IMR-90 (cell line): ENCODE measurements around the gene TMTC2. TPM values are rescaled to one million over a fixed set of nuclear protein-coding genes. Genes with fewer than 3 reads are reported as not detected.

Source experiments
- ATAC-seq: fragments of 200-7000 bp; cut with Tn5 transposase; 2 replicates; pipeline ENCODE4 v1.9.1; 2020; ENCODE audit warnings: low read depth, mild to moderate bottlenecking, moderate library complexity
- BruUV-seq: library from RNA; stranded (reverse); fragments of 400-500 nt; replicated peaks from 2 replicates; lab custom pipeline; 2021; lab: Mats Ljungman, UMichigan
- CTCF ChIA-PET: fragments of 300-600 bp; formaldehyde crosslinking; extraction: SDS; loops from one replicate; lab custom pipeline; 2021; ENCODE audit warnings: antibody characterized with exemption; lab: Yijun Ruan, JAX
- POLR2A ChIA-PET: fragments of 300-600 bp; sonication (Branson Sonifier 250); formaldehyde crosslinking; loops from one replicate; lab custom pipeline; 2022; ENCODE audit warnings: antibody characterized with exemption; ENCODE audit not compliant: unreplicated experiment; lab: Charles Lee
- DNase-seq: peaks from one replicate; pipeline ENCODE4 v3.0.0; 2013
- H2AFZ ChIP-seq: replicated peaks from 2 replicates; pipeline ENCODE3; 2013; ENCODE audit warnings: low read length, mild to moderate bottlenecking; ENCODE audit not compliant: poor library complexity
- H2AK5ac ChIP-seq: 2 replicates; pipeline ENCODE4 v1.6.1; 2013; ENCODE audit warnings: low read depth, low read length, inconsistent platforms
- H2AK9ac ChIP-seq: replicated peaks from 2 replicates; pipeline ENCODE3; 2013; ENCODE audit warnings: mild to moderate bottlenecking, low read depth, low read length, moderate library complexity; ENCODE audit not compliant: poor library complexity
- H2BK120ac ChIP-seq: 2 replicates; pipeline ENCODE4 v1.6.1; 2013; ENCODE audit warnings: low read depth, low read length, inconsistent platforms
- H2BK15ac ChIP-seq: 3 replicates; pipeline ENCODE4 v1.6.1; 2013; ENCODE audit warnings: low read depth, low read length, inconsistent platforms
- H2BK20ac ChIP-seq: 2 replicates; pipeline ENCODE4 v1.6.1; 2013; ENCODE audit warnings: low read depth, mild to moderate bottlenecking, inconsistent platforms, low read length, moderate library complexity
- H2BK5ac ChIP-seq: 2 replicates; pipeline ENCODE4 v1.6.1; 2013; ENCODE audit warnings: mild to moderate bottlenecking, low read depth, low read length, inconsistent platforms; ENCODE audit not compliant: poor library complexity, severe bottlenecking
- H3K14ac ChIP-seq: replicated peaks from 2 replicates; pipeline ENCODE4 v1.6.1; 2013; ENCODE audit warnings: low read depth, low read length, inconsistent platforms
- H3K18ac ChIP-seq: 2 replicates; pipeline ENCODE4 v1.6.1; 2013; ENCODE audit warnings: low read depth, low read length, control low read depth
- H3K23ac ChIP-seq: 2 replicates; pipeline ENCODE4 v1.6.1; 2013; ENCODE audit warnings: low read depth, low read length, inconsistent platforms
- H3K27ac ChIP-seq: 2 replicates; pipeline ENCODE4 v1.5.1; 2013; ENCODE audit warnings: mild to moderate bottlenecking, control low read depth, low read length; ENCODE audit not compliant: insufficient read depth
- H3K27me3 ChIP-seq: 2 replicates; pipeline ENCODE4 v1.6.1; 2013; ENCODE audit warnings: low read length; ENCODE audit not compliant: control insufficient read depth, insufficient read depth
- H3K36me3 ChIP-seq: 2 replicates; pipeline ENCODE4 v1.6.1; 2013; ENCODE audit warnings: low read length, mixed read lengths; ENCODE audit not compliant: control insufficient read depth, insufficient read depth
- H3K4ac ChIP-seq: 2 replicates; pipeline ENCODE4 v1.6.1; 2013; ENCODE audit warnings: low read depth, low read length, inconsistent platforms
- H3K4me1 ChIP-seq: 2 replicates; pipeline ENCODE4 v1.6.1; 2013; ENCODE audit warnings: low read length, mixed read lengths; ENCODE audit not compliant: control insufficient read depth, insufficient read depth
- H3K4me2 ChIP-seq: 2 replicates; pipeline ENCODE4 v1.6.1; 2013; ENCODE audit warnings: low read depth, mild to moderate bottlenecking, control low read depth, low read length, moderate library complexity
- H3K4me3 ChIP-seq: 2 replicates; pipeline ENCODE4 v1.5.1; 2013; ENCODE audit warnings: low read depth, mild to moderate bottlenecking, control low read depth, low read length, moderate library complexity; ENCODE audit not compliant: insufficient read depth
- H3K56ac ChIP-seq: 2 replicates; pipeline ENCODE4 v1.6.1; 2013; ENCODE audit warnings: low read length, inconsistent platforms; ENCODE audit not compliant: insufficient read depth; ENCODE audit errors: extremely low read depth
- H3K79me1 ChIP-seq, 2 experiments: 2 replicates each; pipeline ENCODE4 v1.6.1; 2013; ENCODE audit warnings: low read length in 2 of 2, inconsistent platforms in 1 of 2, low read depth in 1 of 2
- H3K9ac ChIP-seq: 2 replicates; pipeline ENCODE4 v1.6.1; 2013; ENCODE audit warnings: low read depth, low read length, control low read depth
- H3K9me1 ChIP-seq: 2 replicates; pipeline ENCODE4 v1.6.1; 2013; ENCODE audit warnings: low read length, inconsistent platforms; ENCODE audit not compliant: insufficient read depth
- H3K9me3 ChIP-seq: 2 replicates; pipeline ENCODE4 v1.6.1; 2013; ENCODE audit warnings: low read length; ENCODE audit not compliant: control insufficient read depth, insufficient read depth
- H4K20me1 ChIP-seq: 2 replicates; pipeline ENCODE4 v1.6.1; 2013; ENCODE audit warnings: low read length, inconsistent platforms; ENCODE audit not compliant: insufficient read depth
- H4K5ac ChIP-seq: 2 replicates; pipeline ENCODE4 v1.6.1; 2013; ENCODE audit warnings: mild to moderate bottlenecking, low read depth, low read length, control low read depth
- H4K8ac ChIP-seq, 2 experiments: 2 replicates each; pipeline ENCODE4 v1.6.1; 2013; ENCODE audit warnings: low read depth in 2 of 2, low read length in 2 of 2, control low read depth in 1 of 2, inconsistent platforms in 1 of 2
- H4K91ac ChIP-seq: 2 replicates; pipeline ENCODE4 v1.6.1; 2013; ENCODE audit warnings: low read depth, low read length, inconsistent platforms; ENCODE audit not compliant: insufficient read depth
- CHD1 ChIP-seq: IDR thresholded peaks from 2 replicates; pipeline ENCODE4 v1.6.1; 2012; ENCODE audit warnings: low read depth, low read length, improper control_type of control experiment
- WGBS, 2 experiments: methylation state at CpG; one replicate each; pipeline versions ENCODE4 v1.1.5 to v1.1.7; 2013; ENCODE audit warnings: missing lambda C conversion rate in 2 of 2; ENCODE audit not compliant: insufficient read length in 1 of 2; ENCODE audit errors: extremely low coverage in 2 of 2; 5-methylcytosine and 5-hydroxymethylcytosine counted together
- dilution Hi-C: fragments of 300-500 bp; cut with HindIII; formaldehyde crosslinking; loops from one replicate; pipeline ENCODE4 v1.14.3; 2018; ENCODE audit warnings: low sequenced_read_pairs; ENCODE audit not compliant: unreplicated experiment
- in situ Hi-C: fragments of 300-500 bp; cut with MboI; formaldehyde crosslinking; loops from 3 replicates; pipeline ENCODE4 v1.14.3; 2019; ENCODE audit warnings: low sequenced_read_pairs, inconsistent platforms, mixed read lengths
- intact Hi-C: fragments of 100-400 bp; cut with micrococcal nuclease; formaldehyde crosslinking; loops from 2 replicates; pipeline ENCODE4 v1.10.0; 2022
- polyA plus RNA-seq, 3 experiments: library from polyadenylated mRNA; depleted of rRNA; stranded (reverse); fragments of >200 nt; gene quantifications; 2 replicates each; pipeline ENCODE4 v1.2.3, GENCODE V29; 2012; ENCODE audit warnings: low replicate concordance in 1 of 3
- total RNA-seq: library from RNA; depleted of rRNA; stranded (reverse); fragments of >200 nt; gene quantifications from 2 replicates; pipeline ENCODE4 v1.2.3, GENCODE V29; 2012

The TMTC2 gene
- total and polyA plus RNA-seq, 2 of the 4 experiments (the other 2 are of a cell fraction), result 0.56 to 1.4 TPM

DNA sequence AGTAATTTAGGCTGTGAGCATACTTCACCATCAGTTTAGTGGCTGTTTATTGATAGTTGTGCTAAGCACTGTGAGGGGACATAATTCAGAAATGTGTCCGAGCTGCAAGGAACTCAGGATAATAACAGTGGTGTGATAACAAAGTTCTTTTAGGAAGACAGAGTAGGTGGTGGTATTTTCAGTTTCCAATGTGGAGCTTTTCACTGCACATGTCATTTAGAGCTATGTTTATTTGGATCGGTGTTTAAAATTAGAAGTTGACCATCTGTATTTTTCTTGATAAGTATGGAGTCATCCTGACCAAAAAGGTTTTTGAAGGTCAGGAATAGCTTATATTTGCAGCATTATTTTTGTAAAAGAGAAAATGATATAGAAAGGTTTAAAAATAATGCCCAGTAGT is 443.5 kb downstream of the TMTC2 start:
- dilution Hi-C loops, result no loop called here
- H3K4me2 ChIP-seq, result no peak overlapping the region
- WGBS, 2 experiments, result no CpG with 5 or more reads among the region's 2 CpGs
- no peaks in the 10 kb centered on the region for H3K4me1 ChIP-seq
- no peak overlapping the region for H4K91ac ChIP-seq
- no peak overlapping the region for H3K14ac ChIP-seq
- no peaks in the 10 kb centered on the region for H3K9me1 ChIP-seq
- no peak overlapping the region for H3K27ac ChIP-seq
- H2BK120ac ChIP-seq, result no peak overlapping the region
- H4K20me1 ChIP-seq, result no peaks in the 10 kb centered on the region
- no peak overlapping the region for H2BK5ac ChIP-seq
- H2AK5ac ChIP-seq, result no peak overlapping the region
- H3K36me3 ChIP-seq, result no peaks in the 10 kb centered on the region
- no peak overlapping the region for H4K5ac ChIP-seq
- TF ChIP-seq CHD1, result no peak
- H3K4ac ChIP-seq, result no peak overlapping the region
- no TSS peak for BruUV-seq
- H3K9me3 ChIP-seq, result no peaks in the 10 kb centered on the region
- no peak overlapping the region for H3K9ac ChIP-seq
- H3K27me3 ChIP-seq, result no peaks in the 10 kb centered on the region
- POLR2A ChIA-PET, result no interaction called here
- CTCF ChIA-PET, result no interaction called here
- ATAC-seq (no peak), DNase-seq (no peak)
- no peak overlapping the region for H2AK9ac ChIP-seq
- in situ Hi-C loops, result no loop called here
- no peak overlapping the region for H2BK15ac ChIP-seq
- H2BK20ac ChIP-seq, result no peak overlapping the region
- H3K18ac ChIP-seq, result no peak overlapping the region
- H3K23ac ChIP-seq, result no peak overlapping the region
- H3K56ac ChIP-seq, result no peak overlapping the region
- H4K8ac ChIP-seq, result no peak overlapping the region
- H2AFZ ChIP-seq, result no peak overlapping the region
- H3K4me3 ChIP-seq, result no peak overlapping the region
- intact Hi-C loops, result no loop called here
- H3K79me1 ChIP-seq, result no peaks in the 10 kb centered on the region
